ENCODE results near the gene VEGFA. TPM values are rescaled to one million over a fixed set of nuclear protein-coding genes. Genes with fewer than 3 reads are reported as not detected.

Gene VEGFA
- total and polyA plus RNA-seq, 2 experiments from 2014 or later: 148 to 179 TPM

- Histone ChIP-seq H3K4me3 (no peak overlapping the region), H3K27ac (no peak overlapping the region), H4K20me1 (ENCODE audit: insufficient read depth, poor library complexity, severe bottlenecking) (no peaks in the 10 kb centered on the region), H3K4me2 (no peak overlapping the region), H3K79me2 (no peaks in the 10 kb centered on the region), H3K27me3 (no peaks in the 10 kb centered on the region), H2AFZ (no peak overlapping the region), H3K4me1 (ENCODE audit: insufficient read depth) (peaks cover 10% of the 10 kb centered on the region), H3K36me3 (replicated peaks; ENCODE audit: insufficient read depth, low read depth) (no peaks in the 10 kb centered on the region), H3K9me3 (ENCODE audit: low read depth) (no peaks in the 10 kb centered on the region), H3K9me2 (replicated peaks; ENCODE audit: insufficient read depth) (no peaks in the 10 kb centered on the region)
- no peak for TF ChIP-seq CTCF (IDR thresholded peaks at IDR 0.05; ENCODE audit: poor library complexity)
- no peak for TF ChIP-seq EZH2phosphoT487 (IDR thresholded peaks at IDR 0.05; ENCODE audit: low read depth, severe bottlenecking, unreplicated experiment)
- no peak for DNase-seq (ENCODE audit: low spot score)
- 76% methylated on average over 2 of the region's 2 CpGs for WGBS (ENCODE audit: low lambda C conversion rate, missing lambda C conversion rate)
Measured at GRCh38 chr6:43724354-43724753, 45.7 kb upstream of the VEGFA start.

GRCh38 chr6:43724914-43725642 is 44.9 kb upstream of the VEGFA start:
- no peak overlapping the region for H3K4me2 ChIP-seq
- H3K9me3 ChIP-seq (ENCODE audit: low read depth): no peaks in the 10 kb centered on the region
- TF ChIP-seq EZH2phosphoT487 (IDR thresholded peaks at IDR 0.05; ENCODE audit: low read depth, severe bottlenecking, unreplicated experiment): no peak
- no peak for TF ChIP-seq EZH2 (IDR thresholded peaks at IDR 0.05; ENCODE audit: borderline replicate concordance)
- TF ChIP-seq CTCF (IDR thresholded peaks at IDR 0.05; ENCODE audit: poor library complexity): no peak
- H3K27ac ChIP-seq: peak overlapping the region; percentile 53
- no peaks in the 10 kb centered on the region for H3K27me3 ChIP-seq
- 57% methylated on average over 17 of the region's 17 CpGs for WGBS (ENCODE audit: low lambda C conversion rate, missing lambda C conversion rate)
- H3K79me2 ChIP-seq: no peaks in the 10 kb centered on the region
- DNase-seq (ENCODE audit: low spot score): peak; percentile 83
- no peaks in the 10 kb centered on the region for H4K20me1 ChIP-seq (ENCODE audit: insufficient read depth, poor library complexity, severe bottlenecking)
- H3K9me2 ChIP-seq (replicated peaks; ENCODE audit: insufficient read depth): no peaks in the 10 kb centered on the region
- H3K36me3 ChIP-seq (replicated peaks; ENCODE audit: insufficient read depth, low read depth): no peaks in the 10 kb centered on the region
- H3K4me1 ChIP-seq (ENCODE audit: insufficient read depth): peaks cover 10% of the 10 kb centered on the region
- no peak overlapping the region for H3K4me3 ChIP-seq
- no peak overlapping the region for H2AFZ ChIP-seq

DNA sequence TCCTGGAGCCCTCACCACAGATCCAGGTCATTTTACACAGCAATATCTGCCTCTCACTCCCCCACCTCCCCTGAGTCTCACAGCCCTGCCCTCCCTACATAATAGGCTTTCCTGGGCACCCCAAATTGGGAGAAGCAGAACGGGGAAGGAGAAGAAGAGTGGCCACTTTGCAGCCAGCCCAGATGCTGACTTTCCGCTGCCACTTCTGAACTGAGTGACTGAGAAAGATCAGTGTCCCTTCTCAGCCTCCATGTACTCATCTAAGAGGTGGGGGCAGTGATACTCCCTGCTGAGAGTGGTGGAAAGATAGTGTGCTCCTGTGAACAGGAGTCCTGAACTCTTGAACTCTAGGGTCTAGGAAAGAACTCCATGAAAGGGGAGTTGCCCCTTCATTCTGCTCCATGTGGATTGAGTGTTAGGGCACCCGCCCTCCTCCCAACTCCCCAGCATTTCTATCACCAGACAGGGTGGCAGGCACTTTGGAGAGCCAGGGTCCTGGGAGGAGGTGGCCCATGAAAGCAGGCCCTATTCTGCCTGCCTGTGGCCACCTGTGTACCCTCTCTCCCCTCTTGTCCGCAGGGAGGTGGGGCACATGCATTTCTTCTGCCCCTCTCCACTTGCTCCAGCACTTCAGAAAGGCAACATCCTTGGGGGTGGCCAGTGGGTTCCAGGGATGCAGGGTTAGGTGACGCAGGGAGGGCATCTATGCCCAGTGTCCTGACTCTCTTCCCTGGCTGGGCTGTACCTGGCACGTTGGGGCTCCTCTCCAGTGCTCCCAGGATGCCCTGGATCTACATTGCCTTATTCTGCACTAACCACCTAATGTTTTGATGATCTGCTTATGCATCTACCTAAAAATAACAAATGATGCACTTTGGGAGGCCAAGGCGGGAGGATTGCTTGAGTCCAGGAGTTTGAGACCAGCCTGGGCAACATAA is 44.1 kb upstream of the VEGFA start:
- TF ChIP-seq CTCF (IDR thresholded peaks at IDR 0.05; ENCODE audit: poor library complexity) (no peak), EZH2phosphoT487 (IDR thresholded peaks at IDR 0.05; ENCODE audit: low read depth, severe bottlenecking, unreplicated experiment) (no peak), EZH2 (IDR thresholded peaks at IDR 0.05; ENCODE audit: borderline replicate concordance) (no peak)
- no peaks in the 10 kb centered on the region for H3K27me3 ChIP-seq
- H3K4me2 ChIP-seq: no peak overlapping the region
- no peak for DNase-seq (ENCODE audit: low spot score)
- H3K27ac ChIP-seq: peak overlapping the region; percentile 53
- no peaks in the 10 kb centered on the region for H3K36me3 ChIP-seq (replicated peaks; ENCODE audit: insufficient read depth, low read depth)
- H3K9me2 ChIP-seq (replicated peaks; ENCODE audit: insufficient read depth): no peaks in the 10 kb centered on the region
- H3K4me1 ChIP-seq (ENCODE audit: insufficient read depth): peaks cover 10% of the 10 kb centered on the region
- no peak overlapping the region for H2AFZ ChIP-seq
- H3K79me2 ChIP-seq: no peaks in the 10 kb centered on the region
- H3K9me3 ChIP-seq (ENCODE audit: low read depth): no peaks in the 10 kb centered on the region
- 89% methylated on average over 7 of the region's 7 CpGs for WGBS (ENCODE audit: low lambda C conversion rate, missing lambda C conversion rate)
- no peaks in the 10 kb centered on the region for H4K20me1 ChIP-seq (ENCODE audit: insufficient read depth, poor library complexity, severe bottlenecking)
- no peak overlapping the region for H3K4me3 ChIP-seq

Data from hepatocyte (in vitro differentiated cells).